OCI-LY3 (cell line): ENCODE results near the gene ADAMTSL5.

ENCODE experiments used
- H2AFZ ChIP-seq: fragments of 200-600, 300-600 bp; shearing (Covaris generic); 2 replicates; pipeline ENCODE4 v1.6.0; 2014; ENCODE audit warnings: antibody characterized with exemption, low read depth, low read length
- H3K27ac ChIP-seq: fragments of 200-600, 300-600 bp; sonication (generic); 2 replicates; pipeline ENCODE4 v1.5.1; 2014; ENCODE audit warnings: mild to moderate bottlenecking, low read length, moderate library complexity, mixed read lengths
- H3K27me3 ChIP-seq: fragments of 200-600, 300-600 bp; sonication (generic); 2 replicates; pipeline ENCODE4 v1.6.1; 2014; ENCODE audit warnings: low read depth, low read length, mixed read lengths
- H3K36me3 ChIP-seq: fragments of 200-600, 300-600 bp; sonication (generic); replicated peaks from 2 replicates; pipeline ENCODE3; 2014; ENCODE audit warnings: low read depth, low read length, mixed read lengths
- H3K4me1 ChIP-seq: fragments of 300-600, 200-600 bp; sonication (generic); 2 replicates; pipeline ENCODE4 v1.6.1; 2014; ENCODE audit warnings: low read length, mixed read lengths
- H3K4me2 ChIP-seq: fragments of 200-600, 300-600 bp; sonication (generic); 2 replicates; pipeline ENCODE4 v1.6.1; 2014; ENCODE audit warnings: low read length, mixed read lengths
- H3K4me3 ChIP-seq: fragments of 300-600, 200-600 bp; sonication (generic); 2 replicates; pipeline ENCODE4 v1.5.1; 2014; ENCODE audit warnings: antibody characterized with exemption, mild to moderate bottlenecking, low read length, moderate library complexity
- H3K79me2 ChIP-seq: fragments of 300-600, 200-600 bp; shearing (Covaris generic); 2 replicates; pipeline ENCODE4 v1.6.1; 2014; ENCODE audit warnings: mild to moderate bottlenecking, low read length, mixed read lengths
- H3K9ac ChIP-seq: fragments of 300-600, 200-600 bp; shearing (Covaris generic); 2 replicates; pipeline ENCODE4 v1.6.0; 2014; ENCODE audit warnings: mild to moderate bottlenecking, low read length, moderate library complexity
- H3K9me3 ChIP-seq: fragments of 200-600, 300-600 bp; shearing (Covaris generic); 2 replicates; pipeline ENCODE4 v1.6.1; 2014; ENCODE audit warnings: low read length, mixed read lengths; ENCODE audit not compliant: insufficient read depth
- H4K20me1 ChIP-seq: fragments of 200-600, 300-600 bp; sonication (generic); 2 replicates; pipeline ENCODE4 v1.6.1; 2016; ENCODE audit warnings: low read length, mixed read lengths; ENCODE audit not compliant: insufficient read depth
- CTCF ChIP-seq: fragments of 200-600, 300-600 bp; sonication (generic); IDR thresholded peaks from 2 replicates; pipeline ENCODE4 v1.5.1; 2014; ENCODE audit warnings: antibody characterized with exemption, low read length, low read depth
- EZH2phosphoT487 ChIP-seq: fragments of 200-600 bp; shearing (Covaris generic); IDR thresholded peaks from 2 replicates; pipeline ENCODE4 v1.6.1; 2018; ENCODE audit warnings: antibody characterized with exemption, mixed run types, low read depth

The ADAMTSL5 gene

GRCh38 chr19:1556390-1557070 lies 43.7 kb upstream of the ADAMTSL5 start:
- no peaks in the 10 kb centered on the region for H3K79me2 ChIP-seq
- H2AFZ ChIP-seq: no peak overlapping the region
- H3K9ac ChIP-seq: no peak overlapping the region
- H3K4me2 ChIP-seq: no peak overlapping the region
- no peaks in the 10 kb centered on the region for H3K27me3 ChIP-seq
- H3K9me3 ChIP-seq: no peaks in the 10 kb centered on the region
- no peak for TF ChIP-seq CTCF
- no peak for TF ChIP-seq EZH2phosphoT487
- H3K27ac ChIP-seq: no peak overlapping the region
- no peaks in the 10 kb centered on the region for H3K4me1 ChIP-seq
- H4K20me1 ChIP-seq: no peaks in the 10 kb centered on the region
- no peaks in the 10 kb centered on the region for H3K36me3 ChIP-seq
- no peak overlapping the region for H3K4me3 ChIP-seq

- Histone ChIP-seq H3K9me3 (no peaks in the 10 kb centered on the region), H3K79me2 (no peaks in the 10 kb centered on the region), H4K20me1 (no peaks in the 10 kb centered on the region), H3K4me2 (no peak overlapping the region), H3K27ac (no peak overlapping the region), H3K27me3 (no peaks in the 10 kb centered on the region), H3K36me3 (no peaks in the 10 kb centered on the region), H2AFZ (no peak overlapping the region), H3K4me1 (no peaks in the 10 kb centered on the region), H3K4me3 (no peak overlapping the region), H3K9ac (no peak overlapping the region)
- no peak for TF ChIP-seq CTCF
- no peak for TF ChIP-seq EZH2phosphoT487
These were observed 42.9 kb upstream of the ADAMTSL5 start for GRCh38 chr19:1555487-1556389.

GRCh38 chr19:1554968-1555367 lies 42.1 kb upstream of the ADAMTSL5 start:
- Histone ChIP-seq H3K79me2 (no peaks in the 10 kb centered on the region), H3K36me3 (no peaks in the 10 kb centered on the region), H2AFZ (no peak overlapping the region), H3K4me1 (no peaks in the 10 kb centered on the region), H3K27me3 (no peaks in the 10 kb centered on the region), H3K9me3 (no peaks in the 10 kb centered on the region), H3K9ac (no peak overlapping the region), H3K4me2 (no peak overlapping the region), H3K4me3 (no peak overlapping the region), H4K20me1 (no peaks in the 10 kb centered on the region), H3K27ac (no peak overlapping the region)
- TF ChIP-seq CTCF (no peak), EZH2phosphoT487 (no peak)

GRCh38 chr19:1553415-1553814 lies 40.6 kb upstream of the ADAMTSL5 start:
- H3K4me3 ChIP-seq: no peak overlapping the region
- no peak overlapping the region for H2AFZ ChIP-seq
- H4K20me1 ChIP-seq: no peaks in the 10 kb centered on the region
- no peaks in the 10 kb centered on the region for H3K36me3 ChIP-seq
- H3K9me3 ChIP-seq: no peaks in the 10 kb centered on the region
- no peak for TF ChIP-seq CTCF
- TF ChIP-seq EZH2phosphoT487: no peak
- no peak overlapping the region for H3K4me2 ChIP-seq
- no peak overlapping the region for H3K9ac ChIP-seq
- H3K27me3 ChIP-seq: peaks cover 3% of the 10 kb centered on the region; the same call in 1 of the 2 replicates
- H3K79me2 ChIP-seq: no peaks in the 10 kb centered on the region
- no peak overlapping the region for H3K27ac ChIP-seq
- peaks cover 7% of the 10 kb centered on the region for H3K4me1 ChIP-seq
